DND-41 (cell line): ENCODE measurements around the gene FOXP1.

ENCODE experiments used
- EZH2 ChIP-seq: IDR thresholded peaks from 3 replicates; pipeline ENCODE4 v1.6.1; 2012; ENCODE audit warnings: borderline replicate concordance, low read depth, mild to moderate bottlenecking, moderate library complexity, low read length, inconsistent platforms; ENCODE audit not compliant: severe bottlenecking
- TF ChIP-seq, protein P1 (sequence below): IDR thresholded peaks from 2 replicates; pipeline ENCODE4 v1.5.1; 2012; ENCODE audit warnings: borderline replicate concordance, low read length, moderate library complexity, mild to moderate bottlenecking; ENCODE audit not compliant: poor library complexity, severe bottlenecking; ENCODE audit errors: extremely low read depth

GRCh38 chr3:71451812-71452211 lies 131.7 kb downstream of the FOXP1 start:
- TF ChIP-seq, protein P1, sequence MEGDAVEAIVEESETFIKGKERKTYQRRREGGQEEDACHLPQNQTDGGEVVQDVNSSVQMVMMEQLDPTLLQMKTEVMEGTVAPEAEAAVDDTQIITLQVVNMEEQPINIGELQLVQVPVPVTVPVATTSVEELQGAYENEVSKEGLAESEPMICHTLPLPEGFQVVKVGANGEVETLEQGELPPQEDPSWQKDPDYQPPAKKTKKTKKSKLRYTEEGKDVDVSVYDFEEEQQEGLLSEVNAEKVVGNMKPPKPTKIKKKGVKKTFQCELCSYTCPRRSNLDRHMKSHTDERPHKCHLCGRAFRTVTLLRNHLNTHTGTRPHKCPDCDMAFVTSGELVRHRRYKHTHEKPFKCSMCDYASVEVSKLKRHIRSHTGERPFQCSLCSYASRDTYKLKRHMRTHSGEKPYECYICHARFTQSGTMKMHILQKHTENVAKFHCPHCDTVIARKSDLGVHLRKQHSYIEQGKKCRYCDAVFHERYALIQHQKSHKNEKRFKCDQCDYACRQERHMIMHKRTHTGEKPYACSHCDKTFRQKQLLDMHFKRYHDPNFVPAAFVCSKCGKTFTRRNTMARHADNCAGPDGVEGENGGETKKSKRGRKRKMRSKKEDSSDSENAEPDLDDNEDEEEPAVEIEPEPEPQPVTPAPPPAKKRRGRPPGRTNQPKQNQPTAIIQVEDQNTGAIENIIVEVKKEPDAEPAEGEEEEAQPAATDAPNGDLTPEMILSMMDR = no peak
- no peak for TF ChIP-seq EZH2
